Lower lobe of right lung (tissue), 2 donors: ENCODE measurements around the gene FOXC2. TPM values are rescaled to one million over a fixed set of nuclear protein-coding genes. Genes with fewer than 3 reads are reported as not detected.
A peak's percentile ranks its signal among the peaks of the same experiment; 100 is the strongest.

Source experiments
- ATAC-seq, 2 donors: fragments of 200-7000 bp; cut with Tn5 transposase; one replicate each; pipeline ENCODE4 v1.9.1; 2020 to 2022; ENCODE audit warnings: mild to moderate bottlenecking in 2 of 2, moderate library complexity in 2 of 2
- DNase-seq: peaks from one replicate; pipeline ENCODE4 v3.0.0-alpha.2; 2020
- H3K27ac ChIP-seq: fragments of 200-600 bp; one replicate; pipeline ENCODE4 v1.8.0; 2022
- H3K27me3 ChIP-seq: fragments of 200-600 bp; one replicate; pipeline ENCODE4 v1.8.0; 2022; ENCODE audit warnings: low read depth
- H3K36me3 ChIP-seq: fragments of 200-600 bp; one replicate; pipeline ENCODE4 v1.8.0; 2022; ENCODE audit warnings: mild to moderate bottlenecking
- H3K4me1 ChIP-seq: fragments of 200-600 bp; one replicate; pipeline ENCODE4 v1.8.0; 2022
- H3K4me3 ChIP-seq: fragments of 200-600 bp; one replicate; pipeline ENCODE4 v1.8.0; 2022; ENCODE audit warnings: mild to moderate bottlenecking
- H3K9me3 ChIP-seq: fragments of 200-600 bp; one replicate; pipeline ENCODE4 v1.8.0; 2022
- intact Hi-C: fragments of 100-400 bp; cut with DNase I; formaldehyde crosslinking; loops from one replicate; pipeline ENCODE4 v1.11.0; 2022
- total RNA-seq: library from RNA; stranded (reverse); fragmentation: NEBNext Ultra II Directional; extraction: Animal tissue kit (Norgen Biotek cat#: 25700); gene quantifications from one replicate; pipeline ENCODE4 v1.2.1, GENCODE V29; 2021
- TF ChIP-seq, protein P1 (sequence below): fragments of 200-600 bp; IDR thresholded peaks from one replicate; pipeline ENCODE4 v1.8.0; 2022; ENCODE audit warnings: antibody characterized with exemption, mild to moderate bottlenecking
- donor health status: DM: no; HTN: yes; CAD: no; lungs with severe emphysema.

FOXC2 gene
- total RNA-seq, 1 donor from 2014 or later, result 1.6 TPM

DNA sequence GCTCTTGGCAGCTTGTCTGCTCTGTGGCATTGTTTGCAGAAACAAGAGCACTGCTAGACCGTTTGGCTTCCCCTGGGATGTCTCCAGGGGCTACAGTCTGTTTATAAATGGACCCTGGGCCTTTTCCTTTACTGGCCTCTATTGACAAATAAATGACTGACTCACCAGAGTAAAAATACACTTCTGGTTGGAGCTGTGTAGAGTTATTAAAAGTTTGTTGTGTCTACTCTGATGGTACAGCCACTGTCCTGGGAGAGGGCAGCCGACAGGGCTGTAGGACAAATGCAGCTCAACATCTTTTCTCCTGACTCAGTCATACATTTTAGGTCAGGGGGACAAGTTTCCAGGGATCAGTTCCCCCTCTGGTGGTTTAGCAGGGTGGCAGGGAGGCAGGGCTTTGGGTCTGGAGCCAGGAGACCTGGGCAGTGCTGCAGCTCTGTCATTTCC lies 41.7 kb downstream of the FOXC2 start:
- intact Hi-C loops, result no loop called here
- ATAC-seq, result no peak
- TF ChIP-seq, protein P1, sequence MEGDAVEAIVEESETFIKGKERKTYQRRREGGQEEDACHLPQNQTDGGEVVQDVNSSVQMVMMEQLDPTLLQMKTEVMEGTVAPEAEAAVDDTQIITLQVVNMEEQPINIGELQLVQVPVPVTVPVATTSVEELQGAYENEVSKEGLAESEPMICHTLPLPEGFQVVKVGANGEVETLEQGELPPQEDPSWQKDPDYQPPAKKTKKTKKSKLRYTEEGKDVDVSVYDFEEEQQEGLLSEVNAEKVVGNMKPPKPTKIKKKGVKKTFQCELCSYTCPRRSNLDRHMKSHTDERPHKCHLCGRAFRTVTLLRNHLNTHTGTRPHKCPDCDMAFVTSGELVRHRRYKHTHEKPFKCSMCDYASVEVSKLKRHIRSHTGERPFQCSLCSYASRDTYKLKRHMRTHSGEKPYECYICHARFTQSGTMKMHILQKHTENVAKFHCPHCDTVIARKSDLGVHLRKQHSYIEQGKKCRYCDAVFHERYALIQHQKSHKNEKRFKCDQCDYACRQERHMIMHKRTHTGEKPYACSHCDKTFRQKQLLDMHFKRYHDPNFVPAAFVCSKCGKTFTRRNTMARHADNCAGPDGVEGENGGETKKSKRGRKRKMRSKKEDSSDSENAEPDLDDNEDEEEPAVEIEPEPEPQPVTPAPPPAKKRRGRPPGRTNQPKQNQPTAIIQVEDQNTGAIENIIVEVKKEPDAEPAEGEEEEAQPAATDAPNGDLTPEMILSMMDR, result no peak
- Histone ChIP-seq H3K4me3 (no peak overlapping the region), H3K36me3 (no peaks in the 10 kb centered on the region), H3K27ac (no peak overlapping the region), H3K9me3 (no peaks in the 10 kb centered on the region), H3K4me1 (no peaks in the 10 kb centered on the region), H3K27me3 (peaks cover 21% of the 10 kb centered on the region)
- no peak for DNase-seq

DNA sequence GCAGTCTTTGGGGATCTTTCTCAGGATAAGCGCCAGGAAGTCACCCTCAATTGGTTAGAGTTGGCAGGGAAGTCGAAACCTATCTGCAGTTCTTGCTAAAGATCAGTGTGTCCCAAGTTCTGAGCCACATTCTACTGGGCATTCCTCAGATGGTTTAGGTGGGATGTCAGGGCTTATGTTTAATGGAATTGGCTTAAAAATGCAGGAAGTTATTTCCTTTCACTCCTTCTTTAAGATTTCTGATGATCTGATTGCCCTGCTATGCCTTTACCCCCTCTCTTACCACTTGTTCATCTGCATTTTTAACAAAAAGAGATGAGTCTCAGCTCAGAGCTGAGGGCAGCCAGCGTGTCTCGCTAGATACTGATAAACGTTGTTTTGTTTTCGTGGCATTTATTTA lies 42.5 kb downstream of the FOXC2 start:
- Histone ChIP-seq H3K27me3 (peaks cover 21% of the 10 kb centered on the region), H3K4me1 (no peaks in the 10 kb centered on the region), H3K27ac (no peak overlapping the region), H3K9me3 (no peaks in the 10 kb centered on the region), H3K4me3 (no peak overlapping the region), H3K36me3 (no peaks in the 10 kb centered on the region)
- no peak for DNase-seq
- no peak for ATAC-seq
- TF ChIP-seq, protein P1, result no peak
- intact Hi-C loops, result no loop called here

DNA sequence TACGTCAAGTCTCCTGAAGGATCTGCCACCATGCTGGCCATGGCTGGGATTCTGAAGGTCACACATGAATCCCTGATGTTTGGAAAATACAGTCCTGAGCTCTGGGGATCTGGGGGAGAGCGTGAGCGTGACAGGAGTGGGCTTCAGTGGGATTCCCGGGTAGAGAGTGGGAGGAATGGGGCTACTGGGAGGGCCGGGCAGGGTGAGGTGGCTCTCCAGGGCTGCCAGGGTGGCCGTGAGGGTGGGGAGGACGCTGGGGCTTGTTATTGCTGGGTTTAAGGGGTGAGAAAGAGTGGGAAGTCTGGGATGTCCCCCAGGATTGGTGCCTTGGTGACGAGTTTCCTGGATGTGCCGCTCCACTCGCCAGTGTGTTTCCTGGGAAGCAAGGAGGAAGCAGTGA lies 43.0 kb downstream of the FOXC2 start:
- DNase-seq (no peak), ATAC-seq (no peak)
- no peaks in the 10 kb centered on the region for H3K9me3 ChIP-seq
- no peak overlapping the region for H3K27ac ChIP-seq
- H3K4me1 ChIP-seq, result no peaks in the 10 kb centered on the region
- H3K36me3 ChIP-seq, result no peaks in the 10 kb centered on the region
- intact Hi-C loops, result no loop called here
- H3K27me3 ChIP-seq, result peaks cover 21% of the 10 kb centered on the region
- H3K4me3 ChIP-seq, result no peak overlapping the region
- TF ChIP-seq, protein P1, result no peak

DNA sequence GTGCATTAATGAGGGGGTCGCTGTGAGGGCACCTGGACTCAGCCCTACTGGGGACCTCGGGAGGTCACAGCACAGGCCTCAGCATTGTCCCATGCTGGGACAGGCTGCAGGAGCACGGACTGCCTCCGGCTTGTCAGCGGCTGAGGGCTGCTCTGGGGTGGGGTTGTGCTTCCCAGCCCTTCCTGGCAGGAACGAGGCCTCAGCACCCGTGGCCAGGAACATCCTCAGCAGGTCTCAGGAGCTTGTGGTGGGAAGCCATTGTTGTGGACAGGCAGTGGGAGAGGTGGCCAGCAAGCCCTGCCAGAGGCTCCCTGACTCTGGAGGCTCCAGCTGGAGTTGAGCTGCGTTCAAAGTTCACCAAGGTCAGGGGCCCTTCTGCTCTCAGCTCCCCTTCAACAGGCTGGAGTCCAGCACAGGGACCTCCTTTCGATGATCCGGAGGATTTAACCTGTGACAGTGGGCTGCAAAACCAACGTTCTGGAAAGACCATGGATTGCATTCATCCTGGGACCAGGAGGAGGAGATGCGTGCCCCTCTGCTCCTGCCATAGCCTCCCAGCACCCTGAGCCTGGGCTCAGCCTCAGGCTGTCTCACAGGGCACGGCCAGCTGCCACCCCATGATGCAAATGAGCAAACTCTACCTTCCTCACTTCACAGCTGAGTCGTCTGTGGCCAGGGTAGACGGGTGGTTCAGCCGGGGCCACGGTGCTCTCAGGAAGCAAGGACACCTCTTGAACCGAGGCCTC lies 44.3 kb downstream of the FOXC2 start:
- DNase-seq (no peak), ATAC-seq (peak in 1 of 2 donors; percentile 44)
- no peaks in the 10 kb centered on the region for H3K4me1 ChIP-seq
- no peak overlapping the region for H3K27ac ChIP-seq
- no peak overlapping the region for H3K4me3 ChIP-seq
- intact Hi-C loops, result no loop called here
- no peaks in the 10 kb centered on the region for H3K9me3 ChIP-seq
- peaks cover 21% of the 10 kb centered on the region for H3K27me3 ChIP-seq
- H3K36me3 ChIP-seq, result no peaks in the 10 kb centered on the region
- TF ChIP-seq, protein P1, result no peak

DNA sequence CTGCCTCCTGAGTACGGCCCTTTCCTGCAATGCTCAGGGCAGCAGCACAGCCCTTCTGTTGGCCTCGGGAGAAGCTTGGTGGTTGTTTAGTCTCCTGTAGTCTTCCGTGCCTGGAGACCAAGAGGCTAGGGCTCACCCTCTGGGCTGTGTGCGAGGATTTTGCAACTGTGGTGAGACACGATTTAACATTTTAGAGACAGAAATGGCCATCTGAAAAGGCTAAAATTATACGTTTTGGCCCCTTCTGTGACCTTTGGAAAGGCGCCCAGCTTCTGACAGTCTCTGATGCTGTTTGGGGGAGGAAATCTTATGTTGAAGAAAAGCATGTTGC lies 44.9 kb downstream of the FOXC2 start:
- no peak overlapping the region for H3K4me3 ChIP-seq
- no peak for DNase-seq
- intact Hi-C loops, result no loop called here
- H3K27ac ChIP-seq, result no peak overlapping the region
- TF ChIP-seq, protein P1, result no peak
- no peaks in the 10 kb centered on the region for H3K9me3 ChIP-seq
- ATAC-seq, result peak in 1 of 2 donors; percentile 44
- H3K36me3 ChIP-seq, result no peaks in the 10 kb centered on the region
- H3K4me1 ChIP-seq, result no peaks in the 10 kb centered on the region
- H3K27me3 ChIP-seq, result peaks cover 21% of the 10 kb centered on the region
